Right kidney (tissue), 9 donors: ENCODE measurements around the gene PATJ.
"Not testable (repeated sequence)": the region's sequence is repeated elsewhere in the genome, so short reads cannot be mapped to it uniquely, and the experiment has no call there.

ENCODE experiments used
- DNase-seq: peaks from one replicate; pipeline ENCODE4 v3.0.0-alpha.2; 2016
- long read RNA-seq, 8 donors: transcript quantifications; one replicate each; lab custom pipeline, GENCODE V29; 2026

The PATJ gene
- long read RNA-seq, donor 1, partial matches to known transcripts, result 0 of 1 reads
- long read RNA-seq, donor 1, other reads (novel, unspliced or antisense), result 0 of 1 reads
- long read RNA-seq, donor 2, full-length matches to known transcripts, result 1 of 1 reads
- long read RNA-seq, donor 2, partial matches to known transcripts, result 0 of 1 reads
- long read RNA-seq, donor 2, other reads (novel, unspliced or antisense), result 0 of 1 reads
- long read RNA-seq, donor 3, result 0 reads
- long read RNA-seq, donor 4, full-length matches to known transcripts, result 1 of 6 reads
- long read RNA-seq, donor 4, partial matches to known transcripts, result 5 of 6 reads
- long read RNA-seq, donor 4, other reads (novel, unspliced or antisense), result 0 of 6 reads
- long read RNA-seq, donor 5, full-length matches to known transcripts, result 1 of 7 reads
- long read RNA-seq, donor 5, partial matches to known transcripts, result 6 of 7 reads
- long read RNA-seq, donor 5, other reads (novel, unspliced or antisense), result 0 of 7 reads
- long read RNA-seq, donor 6, partial matches to known transcripts, result 0 of 1 reads
- long read RNA-seq, donor 6, other reads (novel, unspliced or antisense), result 0 of 1 reads
- long read RNA-seq, donor 7, result 0 reads
- long read RNA-seq, donor 8, partial matches to known transcripts, result 0 of 1 reads
- long read RNA-seq, donor 8, other reads (novel, unspliced or antisense), result 0 of 1 reads

- peak; percentile 80 for DNase-seq
Observed at GRCh38 chr1:61741711-61742619, at the start of gene PATJ. Gene PATJ (plus strand): TSS chr1:61742480. CDS start chr1:61762893, 20,413 bp downstream.

GRCh38 chr1:61699911-61700851 lies 42.1 kb upstream of the PATJ start:
- no peak for DNase-seq

GRCh38 chr1:61708953-61709907 lies 33.0 kb upstream of the PATJ start:
- no peak for DNase-seq

GRCh38 chr1:61709908-61710289 lies 32.4 kb upstream of the PATJ start:
- DNase-seq, result no peak

- not testable (repeated sequence) for DNase-seq
Observed at GRCh38 chr1:61711257-61711656, 31.0 kb upstream of the PATJ start.

- no peak for DNase-seq
Observed at GRCh38 chr1:61711969-61712368, 30.3 kb upstream of the PATJ start.

- DNase-seq, result not testable (repeated sequence)
Observed at GRCh38 chr1:61718996-61719663, 23.1 kb upstream of the PATJ start.

GRCh38 chr1:61724506-61724812 lies 17.8 kb upstream of the PATJ start:
- DNase-seq, result no peak

GRCh38 chr1:61724813-61725694 lies 17.2 kb upstream of the PATJ start, which contains the start of gene TM2D1:
Gene TM2D1 (minus strand): TSS chr1:61725141. CDS start chr1:61725120, 21 bp downstream.
- DNase-seq, result peak; percentile 84

- no peak for DNase-seq
Observed at GRCh38 chr1:61727544-61727943, 14.7 kb upstream of the PATJ start.

GRCh38 chr1:61730679-61731078 lies 11.6 kb upstream of the PATJ start:
- not testable (repeated sequence) for DNase-seq

GRCh38 chr1:61732726-61733125 lies 9.6 kb upstream of the PATJ start:
- DNase-seq, result no peak

- no peak for DNase-seq
Observed at GRCh38 chr1:61740751-61741700, 1.3 kb upstream of the PATJ start.

- DNase-seq, result peak; percentile 88
Observed at GRCh38 chr1:61742620-61743430, 545 bp downstream of the PATJ start.

- DNase-seq, result no peak
Observed at GRCh38 chr1:61743431-61743705, 1.1 kb downstream of the PATJ start.

GRCh38 chr1:61743716-61744580 lies 1.7 kb downstream of the PATJ start:
- no peak for DNase-seq
